Activated naive CD8-positive, alpha-beta T cell (primary cell): ENCODE data around the gene KIF17.

ENCODE experiments used
- H3K27ac Mint-ChIP-seq: one replicate; pipeline ENCODE4 v1.8.0; 2021; ENCODE audit warnings: mixed read lengths
- H3K27me3 Mint-ChIP-seq: one replicate; pipeline ENCODE4 v1.8.0; 2021; ENCODE audit warnings: mixed read lengths
- H3K36me3 Mint-ChIP-seq: one replicate; pipeline ENCODE4 v1.8.0; 2021; ENCODE audit warnings: mixed read lengths
- H3K4me1 Mint-ChIP-seq: one replicate; pipeline ENCODE4 v1.8.0; 2021; ENCODE audit warnings: low read depth, mixed read lengths
- H3K4me3 Mint-ChIP-seq: one replicate; pipeline ENCODE4 v1.8.0; 2021; ENCODE audit warnings: mild to moderate bottlenecking, mixed read lengths
- H3K9me3 Mint-ChIP-seq: one replicate; pipeline ENCODE4 v1.8.0; 2021; ENCODE audit warnings: low read depth, mixed read lengths

KIF17 gene

DNA sequence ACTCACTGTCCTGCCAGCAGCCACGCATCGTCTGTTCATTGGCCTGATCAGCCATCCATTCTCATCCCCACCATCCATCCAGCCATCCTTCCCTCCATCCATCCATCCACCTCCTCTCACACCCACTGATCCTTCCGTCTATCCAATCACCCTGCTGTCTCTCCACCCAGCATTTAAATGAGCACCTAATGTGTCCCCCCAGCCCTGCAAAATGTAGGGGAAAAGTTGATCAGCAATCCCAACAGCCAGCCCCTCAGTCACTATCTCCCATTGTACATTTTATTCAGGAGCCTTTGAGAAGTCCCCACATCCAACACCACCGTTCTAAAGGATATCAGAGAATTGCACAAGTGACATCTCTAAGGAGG lies 45.6 kb downstream of the KIF17 start:
- Mint-ChIP-seq H3K9me3 (no peaks in the 10 kb centered on the region), H3K4me1 (no peaks in the 10 kb centered on the region), H3K27ac (no peak overlapping the region), H3K36me3 (no peaks in the 10 kb centered on the region), H3K27me3 (peaks cover 6% of the 10 kb centered on the region), H3K4me3 (no peak overlapping the region)

DNA sequence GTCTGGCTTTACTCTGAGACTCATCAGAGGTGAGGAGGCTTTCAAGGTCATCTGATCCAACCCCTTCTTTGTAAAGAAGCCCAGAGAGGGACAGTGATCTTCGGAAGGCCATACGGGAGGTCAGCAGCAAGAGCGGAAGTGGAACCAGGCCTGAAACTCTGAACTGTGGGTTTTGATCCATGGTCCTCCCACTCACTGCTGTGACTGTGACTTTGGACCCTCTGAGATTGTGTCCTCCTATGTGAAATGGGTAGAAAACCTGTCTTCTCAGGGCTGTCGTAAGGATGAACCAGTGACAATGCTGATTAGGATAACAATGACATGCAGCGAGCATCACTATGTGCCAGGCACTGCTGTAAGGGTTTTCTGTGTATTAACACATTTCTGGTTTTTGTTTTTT lies 46.9 kb downstream of the KIF17 start:
- H3K4me1 Mint-ChIP-seq = peaks cover 4% of the 10 kb centered on the region
- H3K27me3 Mint-ChIP-seq = peaks cover 6% of the 10 kb centered on the region
- no peaks in the 10 kb centered on the region for H3K9me3 Mint-ChIP-seq
- H3K36me3 Mint-ChIP-seq = no peaks in the 10 kb centered on the region
- H3K27ac Mint-ChIP-seq = no peak overlapping the region
- no peak overlapping the region for H3K4me3 Mint-ChIP-seq

DNA sequence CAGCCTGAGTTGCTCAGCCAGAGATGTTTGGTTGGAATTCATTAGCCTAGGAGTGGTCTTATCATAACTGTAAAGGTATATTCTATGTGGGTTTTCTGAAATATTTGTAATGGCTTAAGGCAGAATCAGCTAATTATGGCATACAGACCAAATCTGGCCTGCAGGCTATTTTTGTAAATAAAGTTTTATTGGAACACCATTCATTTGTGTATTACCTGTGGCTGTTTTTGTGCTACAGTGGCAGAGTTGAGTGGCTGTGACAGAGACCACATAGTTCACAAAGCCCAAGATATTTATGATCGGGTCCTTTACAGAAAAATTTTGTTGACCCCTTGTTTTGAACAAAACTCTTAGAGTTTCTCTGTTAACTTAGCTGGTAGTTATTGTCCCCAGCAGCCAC lies 49.2 kb downstream of the KIF17 start:
- Mint-ChIP-seq H3K4me3 (no peak overlapping the region), H3K27me3 (peaks cover 6% of the 10 kb centered on the region), H3K9me3 (no peaks in the 10 kb centered on the region), H3K27ac (no peak overlapping the region), H3K4me1 (peaks cover 4% of the 10 kb centered on the region), H3K36me3 (no peaks in the 10 kb centered on the region)

DNA sequence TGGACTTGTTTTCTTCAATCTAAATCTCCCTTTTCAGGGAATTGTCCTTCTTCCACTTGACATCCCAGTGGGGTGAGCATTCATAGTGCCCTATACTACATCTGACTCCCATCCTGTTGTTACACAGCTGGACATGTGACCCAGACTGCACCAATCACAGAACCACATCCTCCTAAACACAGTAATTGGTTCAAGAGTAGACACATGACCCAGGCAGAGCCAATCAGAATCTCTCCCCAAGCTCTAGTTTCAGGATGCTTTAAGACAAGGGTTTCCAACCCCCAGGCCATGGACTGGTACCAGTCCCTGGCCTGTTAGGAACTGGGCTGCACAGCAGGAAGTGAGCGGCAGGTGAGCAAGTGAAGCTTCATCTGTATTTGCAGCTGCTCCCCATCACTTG lies 51.0 kb downstream of the KIF17 start:
- H3K9me3 Mint-ChIP-seq = no peaks in the 10 kb centered on the region
- H3K36me3 Mint-ChIP-seq = no peaks in the 10 kb centered on the region
- no peak overlapping the region for H3K27ac Mint-ChIP-seq

DNA sequence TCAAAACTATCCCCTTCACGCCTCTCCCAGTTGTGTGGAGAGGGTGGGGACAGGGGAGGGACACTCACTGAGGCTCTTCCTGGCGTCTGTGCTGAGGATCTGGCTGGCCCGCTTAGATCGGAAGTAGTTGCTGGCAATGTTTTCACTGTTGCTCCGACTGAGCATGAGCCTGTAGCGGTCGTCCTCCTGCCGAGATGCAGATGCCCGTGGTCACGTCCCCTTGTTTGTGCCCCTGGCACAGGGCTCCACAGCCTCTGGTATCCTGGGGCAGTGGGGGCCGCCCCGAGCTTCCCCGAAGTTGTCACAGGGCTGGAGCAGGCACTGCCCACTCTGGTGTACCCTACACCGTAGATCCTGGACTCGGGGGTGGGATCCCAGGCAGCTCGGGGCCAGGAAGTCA lies 51.7 kb downstream of the KIF17 start:
- Mint-ChIP-seq H3K27ac (no peak overlapping the region), H3K27me3 (no peaks in the 10 kb centered on the region), H3K36me3 (no peaks in the 10 kb centered on the region), H3K4me1 (peaks cover 14% of the 10 kb centered on the region), H3K9me3 (no peaks in the 10 kb centered on the region), H3K4me3 (no peak overlapping the region)

More for the DNA sequence above, 51.0 kb downstream of the KIF17 start:
- no peaks in the 10 kb centered on the region for H3K27me3 Mint-ChIP-seq
- H3K4me1 Mint-ChIP-seq = peaks cover 13% of the 10 kb centered on the region
- no peak overlapping the region for H3K4me3 Mint-ChIP-seq

DNA sequence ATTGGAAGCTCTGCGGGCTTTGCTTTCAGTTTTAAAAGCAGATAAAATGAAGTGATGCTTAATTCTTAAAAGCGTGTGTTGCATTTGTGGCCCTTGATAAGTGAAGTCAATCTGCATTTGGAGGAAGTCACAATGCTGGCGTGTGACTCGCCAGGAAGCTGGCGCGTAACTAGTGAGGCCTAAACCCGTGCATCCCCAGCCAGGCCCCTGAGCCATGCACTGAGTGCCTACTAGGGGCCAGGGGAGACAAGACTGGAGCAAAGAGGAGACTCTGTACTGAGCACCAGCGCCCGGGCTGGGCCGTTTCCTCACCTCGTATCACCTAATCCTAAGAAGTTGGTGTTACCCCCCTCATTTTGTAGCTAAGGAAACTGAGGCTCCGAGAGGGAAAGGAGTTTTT lies 52.1 kb downstream of the KIF17 start:
- no peaks in the 10 kb centered on the region for H3K36me3 Mint-ChIP-seq
- no peaks in the 10 kb centered on the region for H3K9me3 Mint-ChIP-seq
- no peak overlapping the region for H3K4me3 Mint-ChIP-seq
- no peak overlapping the region for H3K27ac Mint-ChIP-seq
- no peaks in the 10 kb centered on the region for H3K27me3 Mint-ChIP-seq
- H3K4me1 Mint-ChIP-seq = peaks cover 15% of the 10 kb centered on the region

DNA sequence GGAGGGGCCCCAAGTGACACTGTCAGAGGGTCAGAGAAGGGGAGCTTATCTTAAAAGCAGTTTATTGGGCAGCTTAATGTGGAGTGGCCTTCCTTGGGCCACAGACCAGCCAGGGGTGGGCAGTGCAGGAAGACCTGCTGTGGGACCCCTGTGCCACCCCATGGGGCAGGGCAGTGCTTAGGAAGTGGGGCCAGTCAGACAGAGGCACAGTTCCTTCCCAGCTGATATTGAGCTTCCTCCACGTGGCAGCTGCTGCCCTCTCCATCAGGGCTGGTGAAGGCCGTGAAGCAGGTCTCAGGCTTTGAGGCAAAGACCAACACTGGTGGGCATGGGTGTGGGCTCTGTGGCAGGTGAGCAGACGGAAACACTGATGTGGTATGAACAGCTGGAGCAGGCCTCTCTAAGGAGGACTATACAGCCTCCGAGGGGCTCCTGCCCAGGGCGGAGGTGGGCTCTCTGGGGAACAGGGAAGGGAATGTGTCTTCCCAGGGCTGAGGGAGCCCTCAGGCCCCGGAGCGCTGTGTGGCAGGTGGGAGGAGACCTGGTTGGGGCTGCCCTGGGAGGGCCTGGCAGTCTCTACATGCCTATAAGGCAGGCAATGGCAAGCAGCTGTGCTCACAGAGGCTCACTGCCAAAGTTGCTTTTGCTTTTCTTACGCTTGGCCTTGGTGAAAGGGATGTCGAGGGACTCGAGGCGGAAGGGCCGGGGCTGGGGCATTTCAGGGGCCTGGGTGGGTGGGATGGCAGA lies 53.7 kb downstream of the KIF17 start:
- Mint-ChIP-seq H3K27ac (no peak overlapping the region), H3K36me3 (no peaks in the 10 kb centered on the region), H3K4me3 (no peak overlapping the region), H3K4me1 (peaks cover 31% of the 10 kb centered on the region), H3K9me3 (no peaks in the 10 kb centered on the region), H3K27me3 (no peaks in the 10 kb centered on the region)

DNA sequence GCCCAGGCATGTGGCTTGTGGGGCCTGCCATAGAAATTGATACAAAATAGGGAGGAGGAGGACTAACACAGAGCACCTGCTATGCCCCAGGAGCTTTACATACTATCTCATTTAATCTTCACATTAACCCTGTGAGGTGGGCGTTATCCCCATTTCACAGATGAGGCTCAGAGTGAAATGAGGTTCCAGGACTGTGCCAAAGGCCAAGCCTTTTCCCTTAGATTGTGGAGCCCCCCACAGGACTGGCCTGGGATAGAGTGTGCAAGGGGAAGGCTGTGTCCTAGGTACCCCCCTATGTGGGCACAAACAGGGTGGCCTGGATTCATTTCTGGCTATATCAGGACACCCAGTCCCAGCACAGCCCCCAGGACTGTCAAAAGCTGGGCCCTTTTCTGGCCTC lies 54.4 kb downstream of the KIF17 start:
- peak overlapping the region; percentile 58 for H3K27ac Mint-ChIP-seq
- no peak overlapping the region for H3K4me3 Mint-ChIP-seq
- H3K36me3 Mint-ChIP-seq = no peaks in the 10 kb centered on the region

DNA sequence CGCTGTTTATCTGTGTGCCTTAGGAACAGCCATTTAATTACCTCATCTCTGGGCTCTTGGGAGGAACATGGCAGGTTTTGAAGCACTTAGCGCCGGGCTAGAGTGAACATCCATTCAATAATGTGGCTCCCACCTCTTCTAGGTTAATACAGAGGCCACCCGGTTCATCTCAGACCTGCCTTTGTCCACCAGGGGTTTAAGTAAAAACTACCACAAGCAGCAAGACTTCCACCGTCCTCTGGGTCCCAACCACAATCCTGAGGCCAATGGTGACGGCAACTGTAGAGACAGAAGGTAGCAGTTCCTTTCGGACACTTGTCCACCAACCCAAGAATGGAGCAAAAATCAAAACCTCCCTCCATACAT lies 55.7 kb downstream of the KIF17 start:
- Mint-ChIP-seq H3K4me3 (peak overlapping the region; percentile 99), H3K36me3 (peaks cover 1% of the 10 kb centered on the region), H3K27me3 (no peaks in the 10 kb centered on the region), H3K27ac (peak overlapping the region; percentile 99), H3K4me1 (peaks cover 50% of the 10 kb centered on the region), H3K9me3 (no peaks in the 10 kb centered on the region)

More for the DNA sequence above, 54.4 kb downstream of the KIF17 start:
- Mint-ChIP-seq H3K4me1 (peaks cover 38% of the 10 kb centered on the region), H3K27me3 (no peaks in the 10 kb centered on the region), H3K9me3 (no peaks in the 10 kb centered on the region)

DNA sequence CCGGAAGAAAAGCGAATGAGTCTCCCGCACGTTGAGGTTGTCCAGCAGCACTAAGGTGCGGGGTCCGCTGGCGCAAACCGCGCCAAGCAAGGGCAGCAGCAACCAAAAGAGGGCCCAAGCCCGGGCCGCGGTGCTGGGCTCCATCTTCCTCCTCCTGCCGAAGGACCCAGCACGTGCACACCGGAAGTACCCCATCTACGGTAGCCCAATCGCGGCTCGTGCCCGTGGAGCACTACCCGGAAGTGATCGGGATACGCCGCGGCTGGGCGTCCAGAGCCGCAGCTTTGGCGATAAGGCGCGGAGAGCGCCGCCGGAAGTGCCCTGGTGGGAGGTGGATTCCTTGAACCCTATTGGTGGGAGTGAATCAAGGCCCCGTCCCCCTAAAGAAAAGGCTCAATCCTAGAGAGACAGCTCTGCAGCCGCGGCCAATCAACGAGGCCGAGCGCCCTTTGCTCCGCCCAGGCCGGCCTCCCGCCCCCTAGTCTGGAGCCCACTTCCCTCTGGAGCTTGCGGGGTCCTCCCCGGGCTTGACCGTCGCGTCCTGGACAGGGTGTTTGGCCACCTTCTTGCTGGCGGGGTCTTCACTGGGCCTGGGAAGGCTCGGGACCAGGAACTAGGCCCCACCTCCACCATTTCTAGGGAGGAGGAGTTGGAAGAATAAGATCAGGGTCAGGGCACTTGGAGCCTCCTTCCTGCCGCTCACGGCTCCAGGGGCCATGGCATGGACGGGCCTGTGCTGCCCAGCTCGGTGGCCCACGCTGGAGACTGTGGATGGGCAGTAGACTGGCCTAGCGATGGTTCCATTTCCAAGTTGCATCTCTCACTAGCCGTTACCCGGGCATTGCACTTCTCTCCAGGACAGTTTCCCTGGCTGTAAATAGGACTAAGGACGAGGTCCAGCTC lies 56.3 kb downstream of the KIF17 start, which contains the start of gene DDOST:
TSS of gene DDOST (minus strand) at position 163 of the 903 bp plus-strand sequence. CDS start at position 144, 19 bp downstream.
- H3K27ac Mint-ChIP-seq = peak within 1 kb of the TSS; percentile 99
- no peaks in the 10 kb centered on the region for H3K27me3 Mint-ChIP-seq
- H3K4me1 Mint-ChIP-seq = peaks cover 52% of the 10 kb centered on the region
- H3K4me3 Mint-ChIP-seq = peak within 1 kb of the TSS; percentile 99
- no peaks in the 10 kb centered on the region for H3K9me3 Mint-ChIP-seq
- peaks cover 2% of the 10 kb centered on the region for H3K36me3 Mint-ChIP-seq

DNA sequence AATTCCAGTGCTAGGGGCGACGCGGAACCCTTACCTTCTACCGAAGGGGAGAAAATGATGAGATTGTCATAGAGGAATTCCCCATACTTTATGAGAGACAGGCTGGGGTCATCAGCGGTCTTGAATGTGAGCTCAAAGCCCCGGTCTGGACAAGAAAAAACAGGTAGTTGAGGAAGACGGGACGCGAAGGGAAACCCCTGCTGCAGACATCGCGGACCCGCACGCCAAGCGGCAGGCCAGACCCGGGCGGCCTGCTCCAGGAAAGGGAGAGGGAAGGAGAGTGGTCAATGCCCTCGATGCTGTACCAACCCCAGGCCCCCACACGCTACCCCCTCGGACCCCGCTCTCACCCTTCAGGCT lies 57.0 kb downstream of the KIF17 start:
- peak overlapping the region; percentile 99 for H3K4me3 Mint-ChIP-seq
- H3K27ac Mint-ChIP-seq = peak overlapping the region; percentile 99
- peaks cover 2% of the 10 kb centered on the region for H3K36me3 Mint-ChIP-seq
- H3K9me3 Mint-ChIP-seq = no peaks in the 10 kb centered on the region
- H3K4me1 Mint-ChIP-seq = peaks cover 53% of the 10 kb centered on the region
- no peaks in the 10 kb centered on the region for H3K27me3 Mint-ChIP-seq

DNA sequence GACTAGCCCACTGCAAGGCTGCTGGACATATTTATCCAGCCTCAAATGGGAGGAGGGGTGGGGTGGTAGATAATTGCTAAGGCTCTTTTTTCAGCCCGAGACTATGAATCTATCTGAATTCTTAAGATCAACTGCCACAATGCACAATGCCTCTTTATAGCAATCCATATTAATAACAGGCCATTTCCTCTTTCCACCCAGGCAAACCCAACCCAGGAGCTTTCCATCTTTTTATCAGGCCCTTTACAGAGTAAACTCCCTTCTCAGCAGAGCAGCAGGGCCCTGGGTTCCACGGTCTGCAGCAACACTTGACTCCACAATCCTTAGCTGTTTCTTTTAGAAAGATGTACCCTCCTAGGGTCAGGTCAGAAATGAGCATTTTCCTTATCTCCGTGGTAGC lies 57.4 kb downstream of the KIF17 start:
- peak overlapping the region; percentile 99 for H3K27ac Mint-ChIP-seq
- peak overlapping the region; percentile 99 for H3K4me3 Mint-ChIP-seq
- peaks cover 2% of the 10 kb centered on the region for H3K36me3 Mint-ChIP-seq
- H3K4me1 Mint-ChIP-seq = peaks cover 53% of the 10 kb centered on the region
- H3K9me3 Mint-ChIP-seq = no peaks in the 10 kb centered on the region
- H3K27me3 Mint-ChIP-seq = no peaks in the 10 kb centered on the region

DNA sequence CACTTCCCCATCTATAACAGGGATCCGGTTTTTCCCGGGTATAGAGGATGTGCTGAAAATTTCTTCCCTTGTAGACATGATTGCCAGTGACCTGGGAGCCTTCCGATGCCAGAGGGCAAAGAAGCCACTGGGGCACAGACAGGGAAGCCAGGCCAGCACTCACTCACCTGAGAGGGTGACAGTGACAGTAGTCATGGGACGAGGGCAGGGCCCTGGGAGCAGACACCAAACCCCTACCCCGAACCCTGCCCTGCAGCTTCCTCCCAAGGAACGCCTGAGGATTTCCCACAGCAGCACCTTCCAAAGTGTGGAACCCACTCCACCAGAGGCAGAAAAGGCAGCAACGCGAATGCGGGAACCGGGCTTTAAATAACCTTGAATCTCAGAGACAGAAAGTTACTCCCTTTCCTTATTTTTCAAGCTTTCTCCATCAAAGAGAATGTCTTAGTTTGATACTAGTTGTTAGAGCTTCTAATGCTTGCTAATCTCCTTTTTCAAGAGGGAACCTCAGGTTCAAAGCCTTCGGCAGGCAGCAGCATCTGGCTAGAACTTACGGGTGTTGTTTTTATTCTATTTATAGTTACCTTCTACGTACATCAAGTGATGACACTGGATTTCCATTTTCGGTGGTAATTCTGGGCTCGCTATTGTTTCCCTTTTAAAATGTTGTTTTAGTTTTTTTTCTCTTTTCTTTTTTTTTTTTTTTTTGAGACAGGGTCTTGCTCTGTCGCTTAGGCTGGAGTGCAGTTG lies 59.5 kb downstream of the KIF17 start:
- Mint-ChIP-seq H3K27me3 (no peaks in the 10 kb centered on the region), H3K4me3 (peak overlapping the region; percentile 99), H3K4me1 (peaks cover 53% of the 10 kb centered on the region), H3K36me3 (peaks cover 2% of the 10 kb centered on the region), H3K9me3 (no peaks in the 10 kb centered on the region), H3K27ac (peak overlapping the region; percentile 99)

DNA sequence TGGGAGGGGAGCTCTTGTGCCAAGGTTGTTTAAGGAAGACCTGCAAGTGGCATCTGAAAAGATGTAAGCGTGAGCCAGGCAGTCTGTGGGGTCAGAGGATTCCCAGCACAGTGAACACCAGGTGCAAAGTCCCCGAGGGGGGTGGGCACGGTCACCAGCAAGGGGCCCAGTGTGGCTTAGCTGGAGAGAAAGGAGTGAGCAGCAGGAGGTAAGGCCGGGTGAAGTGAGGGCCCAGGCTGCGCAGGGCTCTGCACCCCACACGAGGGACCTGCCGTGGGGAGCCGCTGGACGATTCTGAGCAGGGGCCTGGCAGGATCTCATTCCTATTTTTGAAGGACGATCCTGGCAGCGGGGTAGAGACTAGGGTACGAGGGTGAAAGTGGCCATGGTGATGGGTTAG lies 60.8 kb downstream of the KIF17 start:
- H3K27me3 Mint-ChIP-seq = no peaks in the 10 kb centered on the region
- no peaks in the 10 kb centered on the region for H3K9me3 Mint-ChIP-seq
- no peak overlapping the region for H3K4me3 Mint-ChIP-seq
- H3K36me3 Mint-ChIP-seq = peaks cover 5% of the 10 kb centered on the region
- H3K27ac Mint-ChIP-seq = peak overlapping the region; percentile 99
- H3K4me1 Mint-ChIP-seq = peaks cover 44% of the 10 kb centered on the region
